HG02678 (cell line): ENCODE results near the gene NCOA7.

ENCODE experiments used
- ATAC-seq: cut with Tn5 transposase; IDR thresholded peaks from one replicate; pipeline ENCODE4 v1.9.1; 2021; ENCODE audit warnings: mild to moderate bottlenecking, moderate library complexity; ENCODE audit not compliant: unreplicated experiment

NCOA7 gene, protein sequence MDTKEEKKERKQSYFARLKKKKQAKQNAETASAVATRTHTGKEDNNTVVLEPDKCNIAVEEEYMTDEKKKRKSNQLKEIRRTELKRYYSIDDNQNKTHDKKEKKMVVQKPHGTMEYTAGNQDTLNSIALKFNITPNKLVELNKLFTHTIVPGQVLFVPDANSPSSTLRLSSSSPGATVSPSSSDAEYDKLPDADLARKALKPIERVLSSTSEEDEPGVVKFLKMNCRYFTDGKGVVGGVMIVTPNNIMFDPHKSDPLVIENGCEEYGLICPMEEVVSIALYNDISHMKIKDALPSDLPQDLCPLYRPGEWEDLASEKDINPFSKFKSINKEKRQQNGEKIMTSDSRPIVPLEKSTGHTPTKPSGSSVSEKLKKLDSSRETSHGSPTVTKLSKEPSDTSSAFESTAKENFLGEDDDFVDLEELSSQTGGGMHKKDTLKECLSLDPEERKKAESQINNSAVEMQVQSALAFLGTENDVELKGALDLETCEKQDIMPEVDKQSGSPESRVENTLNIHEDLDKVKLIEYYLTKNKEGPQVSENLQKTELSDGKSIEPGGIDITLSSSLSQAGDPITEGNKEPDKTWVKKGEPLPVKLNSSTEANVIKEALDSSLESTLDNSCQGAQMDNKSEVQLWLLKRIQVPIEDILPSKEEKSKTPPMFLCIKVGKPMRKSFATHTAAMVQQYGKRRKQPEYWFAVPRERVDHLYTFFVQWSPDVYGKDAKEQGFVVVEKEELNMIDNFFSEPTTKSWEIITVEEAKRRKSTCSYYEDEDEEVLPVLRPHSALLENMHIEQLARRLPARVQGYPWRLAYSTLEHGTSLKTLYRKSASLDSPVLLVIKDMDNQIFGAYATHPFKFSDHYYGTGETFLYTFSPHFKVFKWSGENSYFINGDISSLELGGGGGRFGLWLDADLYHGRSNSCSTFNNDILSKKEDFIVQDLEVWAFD

DNA sequence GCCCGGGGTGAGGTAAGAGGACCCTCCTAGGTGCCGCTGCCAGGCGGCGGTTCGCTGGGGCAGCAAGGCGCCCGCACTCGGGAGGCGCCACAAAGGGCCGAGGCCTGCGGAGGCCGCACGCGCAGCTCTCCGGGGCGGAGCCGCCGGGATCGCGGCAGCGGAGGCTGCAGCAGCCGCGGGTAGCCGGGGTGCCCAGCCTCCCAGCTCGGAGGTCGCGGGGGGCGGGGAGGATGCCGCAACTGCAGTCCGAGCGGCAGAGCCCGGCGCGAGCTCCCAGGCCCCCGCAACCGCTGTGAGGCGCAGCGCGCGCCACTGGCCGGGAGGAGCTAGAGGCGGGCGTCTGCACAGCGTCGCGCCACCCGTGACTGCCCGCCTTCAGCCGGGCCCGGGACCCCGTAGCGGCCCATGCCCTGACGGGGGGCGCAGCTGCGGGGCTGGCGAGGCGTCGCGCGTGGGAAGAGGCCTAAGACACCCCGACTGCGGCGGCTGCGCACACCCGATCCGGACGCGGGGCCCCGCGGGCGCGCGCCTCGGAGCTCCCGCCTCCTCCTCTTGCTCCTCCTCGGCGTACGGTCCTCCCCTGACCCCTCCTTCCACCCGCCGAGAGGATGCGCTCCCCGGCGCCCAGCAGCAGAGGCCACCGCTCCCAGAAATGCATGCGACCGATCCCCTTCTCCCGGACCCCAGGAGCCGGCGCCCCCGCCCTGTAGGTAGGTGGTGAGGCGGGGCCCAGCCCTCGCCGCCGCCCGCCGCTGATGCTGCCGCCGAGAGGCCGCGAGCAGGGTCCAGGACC, at the start of gene NCOA7:
TSS of gene NCOA7 (plus strand) at position 603 of the 793 bp plus-strand sequence. CDS start 24,395 bp downstream, outside the sequence.
- ATAC-seq, result peak; percentile 73

DNA sequence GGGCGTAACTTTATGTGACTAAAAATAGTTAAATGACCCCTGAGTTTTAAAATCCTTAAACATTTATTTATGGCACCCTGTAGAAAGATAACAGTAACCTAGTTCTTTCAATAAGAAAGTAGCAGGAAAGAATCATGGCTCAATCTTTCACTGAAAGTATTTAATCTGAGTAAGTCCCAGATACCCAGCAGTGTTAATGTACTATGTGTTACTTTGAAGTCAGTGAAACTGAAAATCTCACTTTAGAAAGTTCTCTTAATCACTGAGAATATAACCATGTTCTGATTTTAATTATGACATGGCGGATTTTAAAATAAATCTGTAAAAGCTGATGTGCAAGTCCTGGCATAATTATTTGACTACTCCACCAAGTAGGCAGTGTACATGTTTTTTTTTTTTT, 49.4 kb upstream of the NCOA7 start:
- ATAC-seq, result no peak

DNA sequence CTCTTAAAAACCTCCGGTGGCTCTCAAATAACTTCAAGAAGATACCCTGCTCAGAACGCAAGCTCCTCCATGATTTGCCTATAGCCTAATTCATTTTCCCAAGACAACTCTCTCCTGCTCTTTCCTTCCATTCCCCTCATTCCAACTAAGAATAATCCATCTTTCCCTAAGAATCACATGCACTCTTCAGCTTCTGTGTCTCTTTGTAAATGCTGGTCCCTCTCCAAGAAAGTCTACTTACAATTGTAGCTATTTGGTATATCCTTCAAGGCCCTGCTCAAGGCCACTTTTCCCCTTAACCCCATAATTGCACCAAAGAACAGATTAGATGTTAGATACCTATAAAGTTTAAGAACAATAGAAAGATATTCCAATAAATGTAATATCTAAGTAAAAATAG, 48.7 kb upstream of the NCOA7 start:
- no peak for ATAC-seq

DNA sequence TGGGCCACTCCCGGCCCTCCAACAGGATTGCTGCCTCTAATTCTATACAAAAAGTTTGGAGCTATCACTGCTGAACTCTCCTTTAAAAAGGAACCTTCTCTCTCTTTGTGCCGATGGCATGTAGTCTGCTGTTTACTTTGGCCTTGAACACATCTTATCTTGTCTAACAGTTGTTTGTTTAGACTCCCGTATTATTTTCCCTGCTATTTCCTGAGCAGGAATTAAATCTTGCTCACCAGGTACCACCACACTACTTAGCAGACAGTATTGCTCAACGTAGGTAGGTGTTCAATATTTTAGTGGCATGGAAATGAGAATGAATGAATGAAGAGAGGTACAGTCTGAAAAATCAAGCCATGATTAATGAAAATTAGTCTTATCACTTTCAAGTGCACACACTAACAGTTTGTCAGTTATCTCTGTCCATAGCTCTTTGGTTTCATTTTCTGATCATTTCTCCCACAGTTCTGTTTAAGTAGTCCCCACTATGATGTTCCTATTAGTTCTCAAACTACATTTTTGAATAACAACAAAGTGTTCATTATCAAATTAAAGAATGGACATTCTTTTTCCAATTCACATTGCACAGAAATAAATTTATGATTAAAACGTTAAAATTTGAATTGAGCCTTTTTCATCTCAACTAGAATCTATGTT, 48.2 kb upstream of the NCOA7 start:
- no peak for ATAC-seq

DNA sequence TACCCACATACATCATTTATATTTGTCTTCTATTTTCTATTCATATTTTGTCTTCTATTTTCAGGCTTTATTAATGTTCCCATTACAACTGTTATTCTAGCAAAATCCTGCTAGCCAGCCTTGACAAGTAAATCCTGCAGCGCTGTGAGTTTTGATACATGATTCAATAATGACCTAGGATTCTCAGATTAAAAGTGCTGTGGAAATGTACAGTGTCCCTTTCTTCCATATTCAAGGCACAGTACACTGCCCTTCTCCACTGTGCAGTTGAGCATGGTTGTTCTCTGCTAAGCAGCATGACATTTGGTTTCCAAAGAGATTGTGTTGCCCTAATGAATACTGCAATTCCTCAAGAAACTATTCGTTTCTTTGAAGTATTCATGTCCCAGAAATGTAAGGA, 47.2 kb upstream of the NCOA7 start:
- no peak for ATAC-seq

DNA sequence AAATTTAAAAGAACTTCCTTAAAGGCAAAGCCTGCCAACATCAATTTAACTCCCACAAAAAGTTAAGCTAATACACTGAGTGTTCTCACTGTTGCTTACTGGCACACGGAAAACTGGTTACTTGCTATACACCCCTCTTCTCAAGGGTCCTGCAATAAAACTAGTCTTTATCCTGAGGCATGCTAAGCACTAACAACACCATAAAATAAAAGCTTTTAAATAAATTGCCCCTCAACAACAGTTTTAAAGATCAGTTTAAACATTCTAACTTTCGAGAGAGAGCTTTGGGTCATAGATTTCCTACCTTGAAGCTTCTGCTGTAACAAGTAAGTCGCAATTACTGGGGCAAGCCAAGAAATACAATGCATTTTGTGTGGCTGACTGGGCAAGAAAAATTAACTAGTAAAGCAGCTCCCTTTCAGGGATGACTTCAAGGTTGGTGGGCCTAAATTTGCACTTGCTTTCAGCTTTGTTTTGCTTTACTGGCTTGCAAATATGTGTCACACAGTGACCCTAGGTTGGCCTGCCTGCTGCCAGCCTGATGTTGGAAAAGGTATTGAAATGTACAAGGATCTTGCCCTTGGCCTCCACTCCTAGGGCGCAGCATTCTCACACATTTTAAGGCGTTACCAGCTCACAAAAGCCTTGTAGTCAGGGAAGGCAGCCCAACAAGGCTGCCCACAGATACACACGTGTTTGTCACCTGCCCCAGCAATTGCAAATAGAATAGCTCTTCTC, 45.3 kb upstream of the NCOA7 start:
- no peak for ATAC-seq

DNA sequence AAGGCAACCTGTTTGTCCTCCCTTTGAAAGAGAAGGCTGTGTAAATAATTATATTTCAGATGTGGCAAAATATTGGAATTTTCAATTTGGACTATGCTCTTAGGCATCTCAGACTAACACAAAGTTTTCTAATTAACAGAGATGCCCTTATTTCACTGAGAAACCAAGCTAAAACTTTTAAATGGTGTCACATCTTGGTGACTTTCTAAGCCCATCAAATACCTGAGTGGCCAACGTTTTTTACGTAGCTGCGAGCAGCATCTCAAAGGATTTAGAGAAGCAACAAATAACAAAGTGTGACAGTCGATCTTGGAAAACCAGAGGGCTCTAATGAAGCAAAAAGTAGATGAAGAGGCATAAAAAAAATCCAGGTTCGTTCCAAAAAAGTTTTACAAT, 44.7 kb upstream of the NCOA7 start:
- no peak for ATAC-seq

DNA sequence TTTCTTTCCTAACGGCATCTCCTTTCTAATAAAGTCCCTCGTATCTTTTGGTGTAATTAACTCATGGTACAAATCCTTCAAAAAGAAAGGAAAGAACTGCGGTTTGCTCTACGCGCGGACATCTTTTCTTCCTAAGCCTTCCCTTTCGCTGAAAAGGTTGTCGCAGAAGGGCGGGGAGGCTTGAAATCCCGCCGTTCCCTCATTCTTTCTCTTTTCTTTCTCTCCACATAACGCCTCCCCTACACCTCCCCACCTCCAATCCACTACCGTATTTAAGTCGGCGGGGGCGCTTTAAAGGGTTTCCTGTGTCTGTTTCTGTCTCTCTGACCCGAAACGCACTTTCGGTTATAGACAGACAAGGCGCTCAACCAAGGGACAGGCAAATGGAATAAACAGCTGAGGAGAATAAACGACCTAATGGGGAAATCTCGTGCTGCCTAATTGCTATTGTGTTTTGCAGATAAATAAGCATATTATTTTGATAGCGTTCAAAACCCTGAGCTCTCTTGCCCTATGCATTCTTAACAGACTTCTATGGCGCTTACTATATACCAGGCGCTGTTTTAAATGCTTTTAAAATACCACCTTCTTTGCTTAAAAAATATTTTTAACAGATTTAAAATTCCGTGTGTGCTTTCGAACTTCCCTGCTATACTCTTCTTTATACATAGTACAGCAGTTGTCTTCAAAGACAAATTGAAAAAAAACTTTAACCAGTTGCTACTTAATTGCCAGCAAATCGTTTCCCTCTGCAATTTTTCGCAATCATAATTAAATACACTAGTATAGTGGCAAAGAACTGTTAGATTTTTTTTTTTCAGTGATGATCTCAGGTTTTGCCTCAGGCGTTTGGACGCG, 43.8 kb upstream of the NCOA7 start:
- ATAC-seq, result peak; percentile 57

DNA sequence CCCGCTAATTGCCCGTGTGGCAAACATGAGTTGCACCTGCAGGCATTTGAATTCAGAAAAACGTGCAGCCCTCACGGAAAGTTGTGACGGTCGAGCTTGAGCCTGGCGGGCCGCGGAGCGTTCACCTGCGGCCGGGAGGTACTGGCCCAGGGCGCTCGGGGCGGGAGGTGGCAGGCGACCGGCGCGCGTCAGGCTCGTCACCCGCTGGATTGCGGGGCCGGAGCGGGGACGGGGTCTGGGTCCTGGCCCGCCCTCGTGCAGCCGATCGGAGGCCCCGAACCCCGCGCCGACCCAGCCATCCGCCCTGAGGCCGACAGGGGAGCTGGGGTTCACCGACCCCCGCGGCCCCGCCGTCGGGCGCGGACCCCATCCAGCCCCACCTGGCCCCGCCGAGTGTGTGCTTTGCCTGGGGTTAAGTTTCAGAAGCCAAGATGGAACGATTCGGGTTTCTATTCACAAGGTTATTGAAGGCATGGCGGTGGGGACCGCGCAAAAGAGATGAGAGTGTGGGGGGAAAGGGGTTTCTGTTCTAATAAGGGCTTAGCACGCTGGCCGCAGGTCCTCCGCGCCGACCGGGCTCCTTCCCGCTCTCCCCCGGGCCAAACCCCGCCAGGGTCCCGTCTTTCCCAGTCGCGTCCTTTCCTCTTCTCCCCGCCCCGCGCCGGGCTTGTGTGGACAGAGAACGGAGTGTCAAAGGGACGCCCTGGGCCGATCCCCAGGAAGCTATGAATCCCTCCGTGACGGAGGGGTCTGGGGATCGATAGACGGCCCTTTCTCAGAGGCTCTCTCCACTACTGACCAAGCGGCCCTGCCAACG, 43.0 kb upstream of the NCOA7 start:
- ATAC-seq, result no peak

DNA sequence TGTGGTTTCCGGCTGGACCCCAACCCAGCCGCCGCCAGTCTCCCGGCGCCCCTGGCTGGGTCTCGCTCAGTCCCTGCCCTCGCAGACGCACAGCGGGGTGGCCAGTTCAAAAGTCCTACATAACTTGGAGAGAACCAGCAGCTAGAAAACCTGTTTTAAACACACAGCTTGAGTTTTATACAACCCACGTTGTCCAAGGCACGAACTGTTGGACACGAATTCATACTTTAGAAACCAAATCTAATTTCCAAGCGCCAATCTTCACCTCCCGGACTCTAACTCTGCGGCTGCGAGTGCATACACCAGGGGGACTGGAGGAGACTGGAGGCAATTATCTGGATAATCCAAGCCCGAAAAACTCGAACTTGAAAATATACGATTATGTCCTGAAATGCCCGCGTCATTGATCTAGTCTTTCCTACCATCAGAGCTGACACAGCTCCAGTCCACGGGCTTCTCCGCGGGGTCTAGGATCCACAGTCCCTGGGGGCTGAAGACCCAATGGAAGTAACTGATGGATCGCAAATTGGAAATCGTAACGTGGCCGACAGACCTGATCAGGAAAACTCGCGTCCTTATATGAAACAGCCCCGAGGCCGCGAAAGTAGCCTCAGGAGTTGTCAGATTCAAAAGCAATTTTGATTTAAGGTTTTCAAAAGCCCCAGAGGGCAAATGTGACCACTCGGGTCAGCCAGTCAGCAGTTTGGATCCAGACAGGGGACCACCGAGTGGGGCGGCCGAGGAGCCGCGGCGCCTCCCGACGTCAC, 42.2 kb upstream of the NCOA7 start:
- ATAC-seq, result no peak

DNA sequence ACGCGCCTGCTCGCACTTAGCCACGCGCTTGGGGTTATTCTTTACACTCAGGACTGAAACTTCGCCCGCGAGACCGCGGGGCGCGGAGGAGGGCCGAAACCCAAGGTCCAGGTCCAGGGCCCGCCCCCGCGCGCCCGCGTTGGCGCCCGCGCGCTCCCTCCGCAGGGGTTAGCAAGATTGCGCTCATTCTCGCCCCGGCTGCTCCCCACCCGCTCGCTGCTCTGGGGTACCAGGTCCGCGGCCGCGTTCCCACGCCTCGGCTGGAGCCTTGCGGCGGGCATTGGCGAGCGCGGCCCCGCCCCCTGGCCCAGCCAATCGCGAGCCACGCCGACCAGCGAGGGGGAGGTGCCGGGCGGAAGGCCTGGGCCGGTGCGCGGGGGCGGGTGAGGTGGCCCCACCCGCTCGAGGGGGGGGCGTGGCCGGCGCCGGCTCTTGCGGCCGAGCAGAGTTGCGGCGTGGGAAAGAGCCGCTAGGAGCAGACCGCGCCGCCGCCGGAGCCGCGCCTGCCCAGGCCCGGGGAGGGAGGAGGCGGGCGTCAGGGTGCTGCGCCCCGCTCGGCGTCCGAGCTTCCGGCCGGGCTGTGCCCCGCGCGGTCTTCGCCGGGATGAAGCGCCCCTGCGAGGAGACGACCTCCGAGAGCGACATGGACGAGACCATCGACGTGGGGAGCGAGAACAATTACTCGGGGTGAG, 41.4 kb upstream of the NCOA7 start, which contains the start of gene HEY2:
TSS of gene HEY2 (plus strand) at position 460 of the 692 bp plus-strand sequence. CDS start at position 605, 145 bp downstream.
- peak; percentile 85 for ATAC-seq

DNA sequence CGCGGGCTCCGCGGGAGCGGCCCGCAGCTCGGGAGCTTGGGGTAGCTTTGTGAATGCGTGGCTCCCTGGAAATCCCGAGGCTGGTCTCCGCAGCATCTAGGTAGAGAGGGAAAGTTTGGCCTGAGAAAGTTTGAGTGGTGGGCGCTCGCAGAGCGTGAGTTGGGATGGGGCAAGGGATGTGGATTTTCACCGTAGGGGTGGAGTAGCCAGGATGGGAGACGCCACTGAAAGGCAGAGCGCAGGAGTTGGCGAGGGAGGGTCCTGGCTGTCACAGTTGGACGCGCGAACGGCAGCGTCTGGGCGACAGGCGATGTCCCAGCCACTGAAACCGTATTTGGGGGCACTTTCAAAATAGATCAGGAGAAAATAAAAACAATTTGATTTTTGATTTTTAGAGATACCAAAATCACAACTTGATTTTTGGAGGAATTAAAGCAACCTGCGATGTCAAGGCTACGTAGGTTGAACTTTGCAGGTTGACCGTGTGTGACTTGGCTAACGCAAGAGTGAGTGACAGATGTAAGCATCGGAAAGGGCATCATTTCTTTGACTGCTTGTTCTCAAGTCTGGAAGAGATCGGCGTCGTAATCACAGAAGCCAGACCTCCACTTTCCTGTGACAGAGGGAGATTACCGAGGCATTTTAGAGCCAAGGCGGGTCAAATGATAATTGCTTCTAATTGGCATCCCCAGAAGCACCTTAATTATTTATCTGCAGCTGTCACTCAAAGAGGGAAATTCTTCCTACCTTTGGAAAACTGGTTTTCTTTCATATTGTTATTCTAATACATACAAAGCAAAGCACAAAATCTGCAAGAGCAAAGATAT, 40.7 kb upstream of the NCOA7 start:
- ATAC-seq, result no peak

DNA sequence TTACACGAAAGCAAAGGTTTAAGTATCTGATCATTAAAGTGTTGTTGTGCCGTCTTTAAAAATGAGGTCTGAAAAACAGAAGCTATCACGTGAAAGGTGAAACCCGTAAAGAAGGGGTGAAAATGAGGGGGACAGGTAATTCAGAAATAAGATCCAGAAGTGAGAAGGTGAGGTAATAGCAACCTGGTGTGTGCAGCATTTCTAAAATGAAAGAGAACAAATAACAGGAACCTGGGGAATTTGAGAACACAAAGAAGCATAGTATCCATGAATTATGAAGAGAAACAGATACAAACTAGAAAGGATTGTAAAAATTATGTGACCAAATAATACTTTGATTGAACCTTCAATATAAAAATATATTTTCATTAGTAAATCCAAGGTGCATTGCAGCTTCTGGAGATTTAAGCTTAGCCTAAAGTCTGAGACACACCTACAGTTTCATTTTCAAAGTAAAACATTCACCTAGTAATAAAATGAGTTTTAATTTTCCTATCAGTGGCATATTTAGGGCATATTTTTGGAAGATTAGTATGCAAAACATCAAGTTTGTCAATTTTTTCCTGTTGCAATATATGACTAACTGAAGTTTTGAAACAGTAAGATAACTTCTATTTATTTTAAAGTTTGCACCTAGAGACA, 39.9 kb upstream of the NCOA7 start:
- no peak for ATAC-seq

DNA sequence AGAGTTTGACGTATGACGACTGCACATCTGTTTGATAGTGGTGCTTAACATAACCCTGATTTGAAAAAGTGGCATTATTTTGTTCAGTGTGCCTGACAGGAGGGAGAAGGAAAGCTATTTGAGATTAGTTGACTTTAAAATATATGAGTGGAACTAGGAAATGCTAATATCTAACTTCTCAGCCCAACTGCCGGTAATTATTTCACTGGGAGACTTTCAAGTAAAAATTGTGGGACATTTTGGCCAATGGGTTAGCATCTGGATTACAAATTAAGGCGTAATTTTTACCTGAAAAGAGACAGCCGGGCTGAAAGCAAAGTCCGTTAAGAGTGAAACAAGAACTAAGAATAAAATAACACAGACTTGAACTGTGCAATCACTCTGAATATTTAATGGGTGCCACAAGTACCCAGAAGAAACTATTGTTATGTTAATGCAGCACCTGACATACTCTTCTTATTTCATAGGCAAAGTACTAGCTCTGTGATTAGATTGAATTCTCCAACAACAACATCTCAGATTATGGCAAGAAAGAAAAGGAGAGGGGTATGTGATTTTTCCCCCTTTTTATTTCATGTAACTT, 39.3 kb upstream of the NCOA7 start:
- no peak for ATAC-seq

DNA sequence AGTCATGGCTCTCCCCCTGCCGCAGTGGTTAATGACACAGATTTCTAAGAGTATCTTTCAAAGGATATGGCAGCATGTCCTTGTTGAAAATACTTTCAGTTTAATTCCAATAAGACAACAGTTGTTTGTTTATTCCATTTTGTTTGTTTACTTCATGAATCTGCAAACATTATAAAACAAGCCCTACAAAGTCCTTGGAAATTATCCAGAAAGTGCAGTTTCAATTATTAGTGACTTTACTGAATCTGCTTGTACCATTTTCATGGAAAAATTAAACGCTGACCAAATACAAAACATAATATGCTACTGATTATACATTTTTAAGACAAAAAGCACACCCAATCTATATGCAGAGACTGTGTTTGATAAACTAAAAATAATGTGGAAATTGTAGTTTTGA, 38.0 kb upstream of the NCOA7 start:
- ATAC-seq, result no peak
